ENCODE data around the gene DICER1.
"Not testable (repeated sequence)": the region's sequence is repeated elsewhere in the genome, so short reads cannot be mapped to it uniquely, and the experiment has no call there.

DICER1 gene

GRCh38 chr14:95180966-95181741 lies 23.8 kb upstream of the DICER1 start:
- H3K9ac ChIP-seq: no peak overlapping the region
- no peak overlapping the region for H3K4me2 ChIP-seq
- no peak for TF ChIP-seq CTCF (conservative IDR thresholded peaks at IDR 0.05; ENCODE audit: low read depth, low read length)
- H3K79me2 ChIP-seq (ENCODE audit: insufficient read depth, low read depth): no peaks in the 10 kb centered on the region
- no peak overlapping the region for H2AFZ ChIP-seq (ENCODE audit: low read depth)
- H3K27ac ChIP-seq: no peak overlapping the region
- no peaks in the 10 kb centered on the region for H4K20me1 ChIP-seq (ENCODE audit: insufficient read depth)
- no peaks in the 10 kb centered on the region for H3K36me3 ChIP-seq (ENCODE audit: insufficient read depth)
- no peaks in the 10 kb centered on the region for H3K27me3 ChIP-seq (ENCODE audit: insufficient read depth, low read depth)
- no peaks in the 10 kb centered on the region for H3K4me1 ChIP-seq (ENCODE audit: low read depth, poor library complexity, severe bottlenecking)
- H3K4me3 ChIP-seq (IDR thresholded peaks at IDR 0.05; ENCODE audit: insufficient read depth, low read depth, low read length): no peak overlapping the region

- not testable (repeated sequence) for H4K20me1 ChIP-seq (ENCODE audit: insufficient read depth); H3K9ac ChIP-seq; H3K36me3 ChIP-seq (ENCODE audit: insufficient read depth); H3K27ac ChIP-seq; H3K4me3 ChIP-seq (IDR thresholded peaks at IDR 0.05; ENCODE audit: insufficient read depth, low read depth, low read length); H3K79me2 ChIP-seq (ENCODE audit: insufficient read depth, low read depth); H3K4me2 ChIP-seq; H2AFZ ChIP-seq (ENCODE audit: low read depth); H3K4me1 ChIP-seq (ENCODE audit: low read depth, poor library complexity, severe bottlenecking); H3K27me3 ChIP-seq (ENCODE audit: insufficient read depth, low read depth)
Measured at GRCh38 chr14:95175670-95176069, 18.3 kb upstream of the DICER1 start.

- H2AFZ ChIP-seq (ENCODE audit: low read depth): no peak overlapping the region
Measured at GRCh38 chr14:95174184-95174792, 17.0 kb upstream of the DICER1 start.

GRCh38 chr14:95173518-95173917 lies 16.2 kb upstream of the DICER1 start:
- no peak overlapping the region for H3K4me3 ChIP-seq (IDR thresholded peaks at IDR 0.05; ENCODE audit: insufficient read depth, low read depth, low read length)
- no peak for TF ChIP-seq CTCF (conservative IDR thresholded peaks at IDR 0.05; ENCODE audit: low read depth, low read length)
- H3K4me1 ChIP-seq (ENCODE audit: low read depth, poor library complexity, severe bottlenecking): no peaks in the 10 kb centered on the region
- no peak overlapping the region for H3K4me2 ChIP-seq
- H4K20me1 ChIP-seq (ENCODE audit: insufficient read depth): no peaks in the 10 kb centered on the region
- no peak overlapping the region for H3K27ac ChIP-seq
- no peak overlapping the region for H3K9ac ChIP-seq
- no peaks in the 10 kb centered on the region for H3K27me3 ChIP-seq (ENCODE audit: insufficient read depth, low read depth)
- no peaks in the 10 kb centered on the region for H3K79me2 ChIP-seq (ENCODE audit: insufficient read depth, low read depth)
- no peaks in the 10 kb centered on the region for H3K36me3 ChIP-seq (ENCODE audit: insufficient read depth)
- H2AFZ ChIP-seq (ENCODE audit: low read depth): no peak overlapping the region

More at GRCh38 chr14:95174184-95174792, 17.0 kb upstream of the DICER1 start:
- no peaks in the 10 kb centered on the region for H3K4me1 ChIP-seq (ENCODE audit: low read depth, poor library complexity, severe bottlenecking)
- no peak for TF ChIP-seq CTCF (conservative IDR thresholded peaks at IDR 0.05; ENCODE audit: low read depth, low read length)
- H3K27ac ChIP-seq: no peak overlapping the region
- no peaks in the 10 kb centered on the region for H4K20me1 ChIP-seq (ENCODE audit: insufficient read depth)
- H3K79me2 ChIP-seq (ENCODE audit: insufficient read depth, low read depth): no peaks in the 10 kb centered on the region
- H3K36me3 ChIP-seq (ENCODE audit: insufficient read depth): no peaks in the 10 kb centered on the region
- H3K9ac ChIP-seq: no peak overlapping the region
- H3K4me3 ChIP-seq (IDR thresholded peaks at IDR 0.05; ENCODE audit: insufficient read depth, low read depth, low read length): no peak overlapping the region
- no peaks in the 10 kb centered on the region for H3K27me3 ChIP-seq (ENCODE audit: insufficient read depth, low read depth)
- H3K4me2 ChIP-seq: no peak overlapping the region

GRCh38 chr14:95167177-95167576 lies 9.8 kb upstream of the DICER1 start:
- no peak for TF ChIP-seq CTCF (conservative IDR thresholded peaks at IDR 0.05; ENCODE audit: low read depth, low read length)
- Histone ChIP-seq H3K36me3 (ENCODE audit: insufficient read depth) (no peaks in the 10 kb centered on the region), H3K79me2 (ENCODE audit: insufficient read depth, low read depth) (no peaks in the 10 kb centered on the region), H3K4me3 (IDR thresholded peaks at IDR 0.05; ENCODE audit: insufficient read depth, low read depth, low read length) (no peak overlapping the region), H3K27me3 (ENCODE audit: insufficient read depth, low read depth) (no peaks in the 10 kb centered on the region), H3K9ac (no peak overlapping the region), H4K20me1 (ENCODE audit: insufficient read depth) (no peaks in the 10 kb centered on the region), H2AFZ (ENCODE audit: low read depth) (no peak overlapping the region), H3K4me2 (no peak overlapping the region), H3K4me1 (ENCODE audit: low read depth, poor library complexity, severe bottlenecking) (no peaks in the 10 kb centered on the region), H3K27ac (no peak overlapping the region)

Data from KMS-11 (cell line).